Spleen (tissue), 7 donors: ENCODE measurements around the gene BNC2.
"Not testable (repeated sequence)": the region's sequence is repeated elsewhere in the genome, so short reads cannot be mapped to it uniquely, and the experiment has no call there.

Source experiments
- POLR2A ChIP-seq, 3 donors: fragments of 450-650 bp; IDR thresholded peaks; one replicate each; pipeline ENCODE4 v1.5.1; 2017; ENCODE audit warnings: antibody characterized with exemption in 3 of 3, mild to moderate bottlenecking in 1 of 3
- TF ChIP-seq, protein P1 (sequence below), 11 experiments: fragments of 200-600 bp in 7 of 11; fragments of 450-650 bp in 4 of 11; sonication (generic) in 4 of 11; IDR thresholded peaks in 8 of 11; conservative IDR thresholded peaks in 3 of 11; 1 replicate in 7 of 11; 2 replicates in 4 of 11; pipeline versions ENCODE4 v1.4.0 to v1.8.0; 2016 to 2021; ENCODE audit warnings: antibody characterized with exemption in 11 of 11, inconsistent platforms in 4 of 11, mild to moderate bottlenecking in 1 of 11
- donor health status: DM: no; HTN: no; CAD: no; lungs with moderate emphysema.
- donor health status: DM: no; HTN: no; CAD: no.
- donor health status: DM: no; HTN: no; CAD: no.

DNA sequence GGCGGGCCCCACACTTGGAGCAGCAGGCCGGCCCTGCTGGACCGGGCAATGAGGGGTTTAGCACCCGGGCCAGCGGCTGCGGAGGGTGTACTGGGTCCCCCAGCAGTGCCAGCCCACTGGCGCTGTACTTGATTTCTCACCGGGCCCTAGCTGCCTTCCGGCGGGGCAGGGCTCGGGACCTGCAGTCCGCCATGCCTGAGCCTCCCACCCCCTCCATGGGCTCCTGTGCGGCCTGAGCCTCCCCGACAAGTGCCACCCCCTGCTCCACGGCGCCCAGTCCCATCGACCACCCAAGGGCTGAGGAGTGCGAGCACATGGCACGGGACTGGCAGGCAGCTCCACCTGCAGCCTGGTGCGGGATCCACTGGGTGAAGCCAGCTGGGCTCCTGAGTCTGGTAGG, 389.9 kb downstream of the BNC2 start:
- TF ChIP-seq, protein P1, sequence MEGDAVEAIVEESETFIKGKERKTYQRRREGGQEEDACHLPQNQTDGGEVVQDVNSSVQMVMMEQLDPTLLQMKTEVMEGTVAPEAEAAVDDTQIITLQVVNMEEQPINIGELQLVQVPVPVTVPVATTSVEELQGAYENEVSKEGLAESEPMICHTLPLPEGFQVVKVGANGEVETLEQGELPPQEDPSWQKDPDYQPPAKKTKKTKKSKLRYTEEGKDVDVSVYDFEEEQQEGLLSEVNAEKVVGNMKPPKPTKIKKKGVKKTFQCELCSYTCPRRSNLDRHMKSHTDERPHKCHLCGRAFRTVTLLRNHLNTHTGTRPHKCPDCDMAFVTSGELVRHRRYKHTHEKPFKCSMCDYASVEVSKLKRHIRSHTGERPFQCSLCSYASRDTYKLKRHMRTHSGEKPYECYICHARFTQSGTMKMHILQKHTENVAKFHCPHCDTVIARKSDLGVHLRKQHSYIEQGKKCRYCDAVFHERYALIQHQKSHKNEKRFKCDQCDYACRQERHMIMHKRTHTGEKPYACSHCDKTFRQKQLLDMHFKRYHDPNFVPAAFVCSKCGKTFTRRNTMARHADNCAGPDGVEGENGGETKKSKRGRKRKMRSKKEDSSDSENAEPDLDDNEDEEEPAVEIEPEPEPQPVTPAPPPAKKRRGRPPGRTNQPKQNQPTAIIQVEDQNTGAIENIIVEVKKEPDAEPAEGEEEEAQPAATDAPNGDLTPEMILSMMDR (IDR thresholded peaks at IDR 0.05 in 8 of 11, conservative IDR thresholded peaks at IDR 0.05 in 3 of 11), result not testable (repeated sequence)
- not testable (repeated sequence) for TF ChIP-seq POLR2A (IDR thresholded peaks at IDR 0.05)
